HG03135 (cell line): Measurements from ENCODE around the gene L3MBTL4.
"Not testable (repeated sequence)": the region's sequence is repeated elsewhere in the genome, so short reads cannot be mapped to it uniquely, and the experiment has no call there.

Experiments
- ATAC-seq: cut with Tn5 transposase; IDR thresholded peaks from one replicate; pipeline ENCODE4 v1.9.1; 2021; ENCODE audit warnings: mild to moderate bottlenecking, moderate library complexity; ENCODE audit not compliant: unreplicated experiment

L3MBTL4 gene

GRCh38 chr18:6052449-6052913 is 362.2 kb downstream of the L3MBTL4 start:
- no peak for ATAC-seq

- ATAC-seq: not testable (repeated sequence)
Observed at GRCh38 chr18:6047596-6047995, 367.1 kb downstream of the L3MBTL4 start.

DNA sequence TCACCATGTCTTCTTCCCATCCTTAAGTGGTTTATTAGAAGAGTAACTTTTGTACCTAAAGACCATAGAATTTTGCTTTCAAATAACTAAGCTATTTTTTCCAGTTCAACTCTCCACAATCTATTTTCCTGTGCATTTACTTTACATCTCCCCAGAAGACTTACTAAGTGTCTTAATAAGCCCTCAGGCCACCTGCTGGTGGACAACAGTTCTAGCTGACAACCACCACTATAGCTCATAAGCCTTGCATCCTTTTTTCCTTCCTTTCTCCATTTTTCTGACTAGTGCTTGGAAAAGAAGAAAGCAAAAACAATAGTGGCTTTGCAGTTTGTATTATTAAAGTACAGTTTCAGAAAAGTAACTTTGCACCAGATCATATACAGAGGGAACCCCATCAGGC is 369.9 kb downstream of the L3MBTL4 start:
- no peak for ATAC-seq

- no peak for ATAC-seq
Observed at GRCh38 chr18:6044319-6044718, 370.4 kb downstream of the L3MBTL4 start.

GRCh38 chr18:6039055-6039454 is 375.7 kb downstream of the L3MBTL4 start:
- no peak for ATAC-seq

DNA sequence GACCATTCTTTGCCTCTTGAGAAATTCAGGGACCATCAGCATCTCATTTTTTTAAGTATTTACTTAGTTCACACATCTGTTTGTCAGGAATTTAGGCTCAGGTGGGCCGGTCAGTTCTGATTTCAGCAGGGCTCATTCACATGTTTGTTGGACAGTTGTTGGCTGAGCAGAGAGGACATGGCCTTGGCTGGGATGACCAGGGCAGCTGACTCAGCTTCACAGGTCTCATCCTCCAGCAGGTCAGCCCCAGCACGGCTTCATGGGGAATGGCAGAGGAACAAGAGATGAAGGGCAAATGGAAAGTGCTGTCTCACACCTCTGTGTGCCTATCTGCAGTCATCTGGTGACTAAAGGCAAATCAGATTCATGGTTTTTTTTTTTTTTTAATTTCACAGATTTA is 383.3 kb downstream of the L3MBTL4 start:
- no peak for ATAC-seq

DNA sequence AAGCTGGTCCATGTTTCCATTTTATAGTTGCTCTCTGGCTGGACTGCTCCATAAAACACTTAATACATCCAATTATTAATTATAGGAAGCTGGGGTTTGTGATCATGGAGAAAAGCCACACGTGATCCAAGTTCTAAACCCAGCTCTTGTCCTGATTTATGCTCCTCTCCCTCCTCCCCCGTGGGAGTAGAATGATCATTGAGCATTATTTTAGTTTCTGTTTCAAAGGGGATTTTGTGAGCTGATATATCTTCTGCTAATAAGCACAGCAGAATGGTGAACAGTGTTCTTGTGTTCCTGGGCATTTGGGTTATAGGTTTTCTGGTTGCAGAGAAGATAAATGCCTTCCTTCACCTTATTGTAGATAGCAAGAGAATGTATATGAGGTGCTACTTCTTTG is 383.7 kb downstream of the L3MBTL4 start:
- ATAC-seq: no peak

DNA sequence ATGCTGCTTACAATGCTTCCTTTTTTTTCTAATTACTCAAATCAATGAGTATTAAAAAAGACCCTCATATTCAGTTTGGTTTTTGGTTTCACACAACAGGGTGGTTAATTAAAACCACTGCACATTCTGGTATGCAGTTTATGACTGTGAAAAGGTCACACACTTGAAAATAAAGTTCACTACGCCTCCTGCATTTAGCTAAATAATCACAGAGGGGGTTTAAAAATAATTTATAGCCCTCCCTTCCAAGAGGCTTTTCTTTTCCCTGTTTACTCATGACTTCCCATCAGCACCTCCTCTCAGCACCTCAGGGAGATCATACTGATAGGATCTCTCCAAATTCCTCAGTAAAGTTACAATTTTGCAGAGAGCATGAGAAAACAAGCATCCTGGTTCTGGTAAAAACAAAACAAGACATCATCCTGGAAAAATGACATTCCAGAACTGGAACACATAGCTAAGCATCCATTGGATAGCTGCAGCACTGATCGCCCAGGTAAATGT is 389.9 kb downstream of the L3MBTL4 start:
- ATAC-seq: no peak

DNA sequence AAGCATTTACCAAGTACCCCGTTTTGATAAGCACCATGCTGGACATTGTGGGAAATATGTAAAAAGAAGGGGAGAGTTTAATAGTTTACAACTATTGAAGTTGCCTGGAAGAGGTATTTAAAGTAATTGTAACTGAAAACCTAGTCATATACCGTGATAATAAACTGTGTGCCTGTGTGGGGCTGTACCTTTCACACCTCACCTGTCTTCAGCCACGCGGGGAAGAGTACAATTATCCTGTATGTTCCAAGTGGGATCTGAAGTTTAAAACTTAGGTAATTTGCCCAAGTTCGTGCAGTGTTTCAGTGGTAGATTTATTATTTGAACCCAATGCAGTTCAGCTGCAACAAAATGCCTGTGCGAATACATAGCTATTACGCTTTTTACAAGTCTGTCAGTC is 391.2 kb downstream of the L3MBTL4 start:
- no peak for ATAC-seq

GRCh38 chr18:6022845-6023244 is 391.9 kb downstream of the L3MBTL4 start:
- ATAC-seq: no peak

DNA sequence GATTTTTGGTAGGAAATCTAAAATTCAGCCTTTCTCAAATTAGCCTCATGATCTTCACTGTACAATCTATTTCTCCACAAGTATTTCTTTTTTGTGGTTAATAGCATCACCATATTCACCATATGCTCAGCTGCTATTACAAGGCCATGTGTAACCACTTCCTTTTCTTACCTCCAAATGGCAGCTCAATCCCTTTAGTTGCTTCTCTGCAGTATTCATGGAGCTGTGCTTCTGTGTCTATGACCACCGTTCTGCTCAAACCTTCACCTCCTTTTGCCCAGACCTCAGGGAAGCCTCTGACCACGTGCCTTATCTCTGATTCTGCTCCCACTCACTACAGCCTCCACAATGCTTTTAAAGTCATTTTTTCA is 392.7 kb downstream of the L3MBTL4 start:
- no peak for ATAC-seq

DNA sequence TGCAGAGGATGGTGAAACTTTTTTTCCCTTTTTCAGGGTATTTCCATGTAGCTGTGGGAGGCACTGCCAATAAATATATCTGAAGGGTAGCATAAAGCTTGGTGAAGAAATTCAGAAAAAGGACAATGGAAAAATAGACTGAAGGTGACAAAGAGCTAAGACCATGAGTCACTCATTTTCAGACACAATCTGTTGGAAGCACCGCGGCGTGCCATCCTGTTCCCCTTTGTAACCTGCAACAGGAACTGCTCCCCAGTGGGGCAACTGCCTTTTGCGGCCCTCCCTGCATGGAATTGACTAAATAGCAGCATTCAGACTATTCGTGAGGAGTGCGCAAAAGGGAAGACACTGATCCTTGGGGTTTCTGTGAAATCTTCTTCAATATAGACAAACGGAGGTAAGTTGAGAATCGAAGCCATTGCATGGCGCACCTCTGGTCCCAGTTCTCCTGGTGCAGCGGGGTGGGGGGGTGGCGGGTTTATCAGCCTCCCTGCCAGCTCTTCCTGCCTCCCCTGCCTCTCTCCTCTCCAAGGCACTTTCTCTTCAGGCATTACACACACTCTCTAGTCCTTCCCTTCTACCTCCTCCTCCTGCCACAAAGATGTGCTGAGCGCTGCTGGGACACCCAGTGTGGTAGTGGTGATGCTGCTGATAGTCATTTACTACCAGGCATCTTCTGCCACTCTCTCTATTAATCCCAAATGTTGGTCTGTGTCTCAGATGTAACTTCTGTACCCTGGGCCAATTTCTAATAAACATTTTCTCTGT is 393.2 kb downstream of the L3MBTL4 start:
- ATAC-seq: no peak

DNA sequence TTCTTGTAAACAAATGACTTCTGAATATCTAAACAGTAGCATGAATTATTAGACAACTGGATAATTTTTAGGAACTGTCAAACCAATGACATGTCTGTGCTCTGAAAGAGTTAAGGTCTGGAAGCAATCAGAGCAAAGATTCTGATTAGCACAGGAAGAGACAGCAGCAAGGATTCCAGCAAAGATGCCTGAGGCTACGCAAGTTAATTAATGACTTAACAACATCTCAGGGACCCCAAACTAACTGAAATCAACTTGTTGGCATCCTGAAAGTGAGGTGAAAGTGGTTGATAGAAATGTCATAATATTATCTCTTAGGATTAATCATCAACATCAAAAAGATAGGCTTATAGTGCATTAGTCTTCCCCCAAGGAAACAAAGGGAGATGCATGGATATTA is 396.0 kb downstream of the L3MBTL4 start:
- no peak for ATAC-seq

- no peak for ATAC-seq
Observed at GRCh38 chr18:6017171-6017570, 397.5 kb downstream of the L3MBTL4 start.

DNA sequence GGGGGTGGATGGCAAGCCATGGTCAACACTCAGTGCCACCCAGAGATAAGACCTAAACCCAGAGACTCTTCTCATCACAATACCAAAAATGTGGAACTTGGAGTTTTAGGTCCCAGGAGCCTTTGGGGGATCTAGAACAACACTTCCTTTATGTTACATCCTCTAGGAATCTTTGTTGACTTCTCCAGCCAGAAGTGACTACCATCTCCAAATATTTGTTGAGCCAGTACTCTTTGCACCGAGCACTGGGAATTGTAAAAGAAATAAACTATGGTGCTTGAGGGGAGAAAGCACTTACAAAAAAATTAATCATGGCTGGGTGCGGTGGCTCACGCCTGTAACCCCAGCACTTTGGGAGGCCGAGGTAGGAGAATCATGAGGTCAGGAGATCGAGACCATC is 399.3 kb downstream of the L3MBTL4 start:
- no peak for ATAC-seq

DNA sequence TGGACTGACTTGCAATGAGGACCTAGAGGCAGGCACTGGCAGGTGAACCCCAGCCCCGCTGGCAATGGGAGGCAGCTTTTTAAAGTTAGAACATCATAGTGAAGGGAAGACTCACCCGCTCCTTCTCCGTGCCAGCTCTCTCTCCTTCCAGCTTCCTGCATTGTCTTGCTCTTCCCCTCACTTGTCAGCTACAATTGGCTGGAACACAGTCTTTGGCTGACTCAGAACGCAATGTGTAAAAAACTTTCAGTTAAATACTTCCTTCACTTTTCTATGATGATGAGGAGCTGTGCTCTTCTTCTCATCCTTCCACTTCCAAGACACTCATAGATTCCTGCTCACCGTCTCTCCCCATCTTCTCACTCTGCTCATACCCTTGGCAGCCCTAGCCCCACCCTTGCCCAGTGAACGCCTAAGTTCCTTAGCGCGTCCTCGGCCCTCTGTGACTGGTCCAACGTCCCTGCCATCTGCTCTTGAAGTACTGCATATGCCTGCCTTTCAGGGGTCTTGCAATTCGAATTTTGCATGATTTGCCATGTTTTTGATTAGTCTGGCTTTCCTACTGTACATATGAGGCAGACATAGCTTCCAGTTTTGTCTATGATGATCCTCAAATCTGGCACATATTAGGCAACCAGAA is 401.4 kb downstream of the L3MBTL4 start:
- ATAC-seq: no peak

DNA sequence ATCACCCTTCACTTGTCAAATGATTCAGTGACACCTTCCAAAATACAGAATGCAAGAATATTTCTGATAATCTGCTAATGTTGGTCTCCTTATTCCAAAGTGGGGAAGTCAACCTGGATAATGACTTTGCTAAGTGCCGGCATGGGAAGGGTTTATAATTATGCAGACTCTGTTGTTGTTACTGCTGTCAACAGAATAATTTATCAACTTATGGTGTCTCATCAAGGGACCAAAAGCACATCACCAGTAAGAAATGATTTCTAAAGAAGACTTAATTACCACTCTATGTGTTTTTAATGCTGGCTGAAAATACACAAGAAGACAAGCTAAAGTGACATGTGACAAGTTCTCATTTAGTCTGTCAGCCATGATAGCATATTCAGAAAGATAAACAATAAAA is 403.8 kb downstream of the L3MBTL4 start:
- no peak for ATAC-seq

GRCh38 chr18:6010284-6010683 is 404.4 kb downstream of the L3MBTL4 start:
- no peak for ATAC-seq

GRCh38 chr18:6009756-6010155 is 405.0 kb downstream of the L3MBTL4 start:
- ATAC-seq: no peak

GRCh38 chr18:6004683-6005082 is 410.0 kb downstream of the L3MBTL4 start:
- peak; percentile 96 for ATAC-seq

- ATAC-seq: peak; percentile 71
Observed at GRCh38 chr18:6004119-6004518, 410.6 kb downstream of the L3MBTL4 start.

GRCh38 chr18:6001867-6002266 is 412.8 kb downstream of the L3MBTL4 start:
- ATAC-seq: no peak
